GM18502 (cell line): Measurements from ENCODE around the gene HECW1.
"Not testable (repeated sequence)": the region's sequence is repeated elsewhere in the genome, so short reads cannot be mapped to it uniquely, and the experiment has no call there.

Experiments
- ATAC-seq: cut with Tn5 transposase; IDR thresholded peaks from one replicate; pipeline ENCODE4 v1.9.1; 2021; ENCODE audit warnings: mild to moderate bottlenecking; ENCODE audit not compliant: unreplicated experiment, poor library complexity

Gene HECW1

DNA sequence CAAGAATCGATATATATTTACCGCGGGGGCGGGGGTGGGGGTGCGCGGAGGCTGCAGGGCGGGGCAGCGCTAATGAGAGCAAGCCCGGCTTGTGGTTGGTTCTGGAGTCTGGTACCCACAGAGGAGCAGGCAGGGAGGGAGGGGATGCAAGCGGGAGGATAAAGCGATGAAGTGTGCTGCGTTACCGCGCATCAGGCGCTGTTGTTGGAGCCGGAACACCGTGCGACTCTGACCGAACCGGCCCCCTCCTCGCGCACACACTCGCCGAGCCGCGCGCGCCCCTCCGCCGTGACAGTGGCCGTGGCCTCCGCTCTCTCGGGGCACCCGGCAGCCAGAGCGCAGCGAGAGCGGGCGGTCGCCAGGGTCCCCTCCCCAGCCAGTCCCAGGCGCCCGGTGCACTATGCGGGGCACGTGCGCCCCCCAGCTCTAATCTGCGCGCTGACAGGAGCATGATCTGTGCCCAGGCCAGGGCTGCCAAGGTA lies at the start of gene HECW1:
HECW1 (plus strand) TSS at position 189 of the 482 bp plus-strand sequence. CDS start 131,259 bp downstream, outside the sequence.
- no peak for ATAC-seq

DNA sequence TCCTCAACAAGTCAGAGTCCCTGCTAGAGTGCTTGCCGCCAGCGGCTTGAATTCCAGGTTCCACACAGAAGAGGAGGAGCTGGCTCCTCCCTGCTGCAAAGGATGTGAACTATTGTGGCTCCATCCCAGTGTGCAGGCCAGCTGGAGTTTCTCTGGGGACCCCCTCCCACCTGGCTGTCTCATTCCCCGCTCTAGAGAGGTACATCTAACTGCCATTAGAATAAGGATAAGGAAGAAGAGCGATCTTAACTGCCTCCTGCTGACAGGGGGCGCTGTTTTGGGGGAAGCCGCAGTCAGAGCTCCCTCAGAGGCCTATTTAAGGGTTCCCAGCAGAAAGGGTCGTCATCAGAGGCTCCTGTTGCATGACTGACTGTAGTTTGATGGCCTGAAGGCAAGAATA lies 40.8 kb upstream of the HECW1 start:
- ATAC-seq = no peak

DNA sequence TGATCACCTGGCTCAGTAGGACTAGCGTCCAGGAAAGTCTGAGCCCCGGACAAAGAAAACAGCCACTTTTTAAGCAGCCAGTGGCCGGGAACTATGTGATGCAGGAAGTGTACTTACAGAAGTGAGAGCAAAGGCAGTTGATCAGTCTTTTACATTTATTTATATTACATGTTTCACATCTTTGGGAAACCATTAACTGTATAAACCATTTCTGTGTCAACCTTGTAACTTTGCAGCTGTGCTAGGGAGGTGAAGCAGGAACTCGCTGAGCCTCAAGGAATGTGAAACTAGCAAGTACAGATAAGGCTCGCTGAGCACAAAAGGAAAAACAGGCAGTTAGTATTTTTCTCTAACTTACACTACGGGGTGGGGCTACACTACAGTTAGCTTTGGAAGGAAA lies 39.9 kb upstream of the HECW1 start:
- ATAC-seq = peak; percentile 47

DNA sequence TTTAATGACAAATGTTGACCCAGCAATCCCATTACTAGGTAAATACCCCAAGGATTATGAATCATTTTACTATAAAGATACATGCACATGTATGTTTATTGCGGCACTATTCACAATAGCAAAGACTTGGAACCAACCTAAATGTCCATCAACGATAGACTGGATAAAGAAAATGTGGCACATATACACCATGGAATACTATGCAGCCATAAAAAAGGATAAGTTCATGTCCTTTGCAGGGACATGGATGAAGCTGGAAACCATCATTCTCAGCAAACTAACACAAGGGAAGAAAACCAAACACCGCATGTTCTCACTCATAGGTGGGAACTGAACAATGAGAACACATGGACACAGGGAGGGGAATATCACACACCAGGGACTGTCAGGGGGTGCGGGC lies 38.6 kb upstream of the HECW1 start:
- ATAC-seq = not testable (repeated sequence)

DNA sequence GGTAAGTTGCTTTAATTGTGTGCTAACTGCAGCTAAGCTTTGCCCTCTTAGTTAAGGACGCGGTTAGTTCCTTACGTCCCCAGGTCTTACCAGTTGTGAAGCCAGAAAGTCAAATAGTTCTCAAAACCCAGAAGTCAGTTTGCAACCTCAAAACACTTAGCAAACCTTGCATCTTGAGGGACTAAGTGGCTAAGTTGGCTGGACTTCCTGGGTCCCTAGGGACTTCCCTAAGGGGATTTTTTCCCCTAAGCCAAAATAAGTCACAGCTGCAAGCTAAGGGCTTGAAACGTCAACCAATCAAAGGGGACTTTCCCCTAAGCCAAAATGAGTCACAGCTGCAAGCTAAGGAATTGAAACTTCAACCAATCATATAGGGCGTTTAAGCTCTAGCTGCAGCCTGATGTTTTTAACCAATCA lies 36.2 kb upstream of the HECW1 start:
- peak; percentile 72 for ATAC-seq

DNA sequence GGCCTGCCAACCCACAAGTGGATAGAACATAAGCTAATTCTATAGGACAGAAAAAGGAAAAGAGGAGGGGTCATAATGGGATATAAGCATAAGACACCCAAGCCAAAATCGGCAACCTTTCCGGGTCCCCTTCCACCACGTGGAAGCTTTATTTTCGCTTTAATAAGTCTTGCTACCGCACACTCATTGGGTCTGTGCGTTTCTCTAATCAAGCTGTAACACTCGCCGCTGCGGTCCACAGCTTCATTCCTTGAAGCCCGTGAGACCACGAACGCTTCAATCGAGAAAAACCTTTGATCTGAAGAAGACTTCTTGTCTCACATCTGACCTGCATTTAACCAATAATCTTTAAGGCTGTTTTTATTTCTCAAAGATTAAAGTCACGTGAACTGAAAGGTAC lies 35.8 kb upstream of the HECW1 start:
- no peak for ATAC-seq

DNA sequence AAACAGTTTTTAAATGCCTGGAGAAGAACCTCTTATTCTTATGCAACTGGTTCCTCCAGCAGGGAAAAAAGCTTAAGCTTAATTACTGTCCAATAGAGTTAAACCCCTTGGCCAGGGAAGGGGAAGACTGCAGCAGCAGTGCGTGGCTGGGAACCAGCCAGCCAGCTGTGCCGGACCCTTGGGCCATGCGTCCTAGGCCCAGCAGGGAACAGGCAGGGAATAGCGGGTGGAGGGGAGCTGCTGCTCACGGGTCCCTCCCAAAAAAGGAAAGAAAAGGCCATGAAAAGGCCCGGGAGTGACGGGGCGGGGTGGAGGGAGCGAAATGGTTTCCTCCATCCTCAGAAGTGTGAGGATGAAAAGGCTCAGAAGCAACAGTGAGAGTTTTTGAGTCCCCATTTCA lies 35.2 kb upstream of the HECW1 start:
- no peak for ATAC-seq

DNA sequence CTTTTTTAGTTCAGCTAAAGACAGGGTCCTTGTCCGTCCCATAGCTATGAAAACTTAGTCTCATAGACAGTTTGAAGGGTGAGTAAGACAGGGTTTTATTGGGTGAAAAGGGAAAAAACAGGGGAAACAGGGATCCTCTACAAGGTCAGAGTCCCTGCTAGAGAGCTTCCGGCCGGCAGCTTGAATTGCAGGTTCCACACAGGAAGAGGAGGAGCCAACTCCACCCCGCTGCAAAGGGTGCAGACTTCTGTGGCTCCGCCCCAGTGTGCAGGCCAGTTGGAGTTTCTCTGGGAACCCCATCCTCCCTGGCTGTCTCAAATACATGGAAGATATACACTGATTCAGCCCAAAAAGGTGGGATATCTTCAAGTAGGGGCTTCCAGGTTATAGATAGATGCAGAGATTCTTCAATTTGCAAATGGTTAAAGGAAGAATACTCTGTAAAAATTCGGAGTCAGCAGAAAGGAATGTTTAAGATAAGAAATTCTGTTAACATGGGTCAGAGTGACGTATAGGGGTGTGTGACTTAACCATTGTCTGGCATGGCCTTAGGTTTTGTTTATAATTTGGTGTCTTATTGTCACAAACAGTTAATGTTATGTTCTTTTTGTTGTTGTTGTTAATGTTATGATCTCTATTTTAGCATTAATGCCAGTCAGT lies 34.6 kb upstream of the HECW1 start:
- no peak for ATAC-seq

DNA sequence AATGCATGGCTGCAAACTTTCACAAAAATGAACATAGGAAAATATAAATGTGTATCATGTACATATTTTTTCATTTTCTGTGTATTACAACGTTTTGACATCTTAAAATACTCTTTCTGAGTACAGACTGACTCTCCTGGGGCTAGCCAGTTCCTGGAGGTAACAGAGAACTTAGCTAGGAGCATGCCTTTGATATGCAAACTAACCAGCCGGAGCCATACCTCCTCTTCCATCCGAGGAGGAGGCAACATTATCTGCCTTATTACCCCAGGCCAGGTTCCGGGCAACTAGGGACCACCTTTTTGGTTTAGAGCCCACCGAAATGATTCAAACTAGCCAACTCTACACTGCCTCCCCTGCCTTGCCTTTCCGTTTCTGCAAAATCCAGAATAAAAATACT lies 33.7 kb upstream of the HECW1 start:
- ATAC-seq = no peak

DNA sequence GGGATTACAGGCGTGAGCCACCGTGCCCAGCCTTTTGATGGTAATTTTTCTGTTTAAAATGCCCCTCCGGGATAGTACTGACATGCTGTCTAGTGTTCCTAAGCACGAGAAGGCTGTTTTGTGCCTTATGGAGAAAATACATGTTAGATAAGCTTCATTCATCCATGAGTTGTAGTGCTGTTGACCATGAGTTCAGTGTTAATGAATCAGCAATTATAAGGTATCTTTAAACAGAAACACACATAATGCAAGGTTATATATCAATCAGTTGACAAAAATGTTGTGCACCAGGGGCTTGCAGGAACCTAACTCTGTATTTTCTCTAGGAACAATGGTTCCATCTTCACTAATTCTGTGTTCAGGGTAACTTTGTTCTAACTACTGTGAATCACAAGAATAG lies 30.8 kb upstream of the HECW1 start:
- no peak for ATAC-seq

DNA sequence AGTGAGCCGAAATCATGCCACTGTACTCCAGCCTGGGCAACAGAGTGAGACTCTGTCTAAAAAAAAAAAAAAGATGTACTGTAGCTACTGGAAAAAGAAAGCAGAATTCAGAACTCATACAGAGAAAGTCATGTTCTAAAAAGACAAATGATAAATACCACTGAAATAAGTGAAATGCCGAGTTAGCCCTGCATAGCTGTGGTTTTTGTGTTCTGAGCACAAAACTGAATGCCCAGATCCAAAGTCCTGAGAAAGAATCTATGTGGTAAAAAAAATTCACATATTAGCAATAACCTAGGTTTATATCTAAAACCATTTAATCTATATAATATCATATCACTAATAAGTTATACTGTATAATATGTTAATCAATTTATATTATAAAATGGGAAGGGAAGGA lies 29.3 kb upstream of the HECW1 start:
- ATAC-seq = no peak

DNA sequence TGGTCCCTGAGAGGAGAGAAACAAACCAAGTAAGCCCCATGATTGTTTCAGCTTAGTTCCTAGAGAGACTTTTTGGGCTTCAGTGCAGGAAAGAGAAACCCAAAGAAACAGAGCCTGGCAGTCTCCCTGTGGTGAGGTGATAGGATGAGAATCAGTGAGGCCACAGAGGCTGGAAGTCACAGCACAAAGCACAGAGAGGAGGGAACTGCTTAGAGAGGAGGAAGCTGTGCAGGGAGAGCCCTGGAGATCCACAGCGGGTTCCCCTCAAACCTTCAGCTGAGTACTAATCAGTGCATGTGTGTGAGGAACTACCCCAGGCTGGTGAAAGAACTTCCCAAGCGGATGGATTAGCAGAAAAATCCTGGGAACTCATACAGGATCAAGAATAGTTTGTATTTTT lies 27.4 kb upstream of the HECW1 start:
- no peak for ATAC-seq

DNA sequence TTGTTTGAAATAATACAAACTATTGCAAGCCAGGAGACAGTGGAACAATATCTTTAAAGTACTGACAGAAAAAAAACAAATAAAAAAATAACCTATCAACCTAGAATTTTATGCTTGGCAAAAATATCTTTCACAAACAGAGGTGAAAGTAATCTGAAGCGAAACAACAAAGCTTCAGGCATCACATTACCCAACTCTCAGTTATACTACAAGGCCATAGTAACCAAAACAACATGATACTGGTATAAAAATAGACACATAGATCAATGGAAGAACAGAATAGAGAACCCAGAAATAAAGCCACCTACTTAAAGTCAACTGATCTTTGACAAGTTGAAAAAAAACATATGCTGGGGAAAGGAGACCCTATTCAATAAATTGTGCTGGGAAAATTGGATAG lies 26.5 kb upstream of the HECW1 start:
- ATAC-seq = no peak

DNA sequence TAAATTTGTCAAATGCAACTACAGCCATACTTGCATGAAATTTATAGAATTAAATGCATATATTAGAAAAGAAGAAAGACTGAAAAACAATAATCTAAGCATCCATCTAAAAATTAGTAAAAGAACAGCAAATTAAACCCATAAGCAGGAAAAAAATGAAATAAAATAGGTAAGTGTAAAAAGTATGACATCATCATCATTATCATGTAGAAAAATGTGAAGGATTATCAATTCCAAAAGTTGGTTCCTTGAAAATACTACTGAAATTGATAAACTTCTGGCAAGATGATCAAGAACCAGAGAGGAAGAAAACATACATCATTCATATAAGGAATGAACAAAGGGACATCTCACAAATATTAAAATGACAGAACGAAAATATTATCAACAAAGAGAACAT lies 19.6 kb upstream of the HECW1 start:
- ATAC-seq = no peak

DNA sequence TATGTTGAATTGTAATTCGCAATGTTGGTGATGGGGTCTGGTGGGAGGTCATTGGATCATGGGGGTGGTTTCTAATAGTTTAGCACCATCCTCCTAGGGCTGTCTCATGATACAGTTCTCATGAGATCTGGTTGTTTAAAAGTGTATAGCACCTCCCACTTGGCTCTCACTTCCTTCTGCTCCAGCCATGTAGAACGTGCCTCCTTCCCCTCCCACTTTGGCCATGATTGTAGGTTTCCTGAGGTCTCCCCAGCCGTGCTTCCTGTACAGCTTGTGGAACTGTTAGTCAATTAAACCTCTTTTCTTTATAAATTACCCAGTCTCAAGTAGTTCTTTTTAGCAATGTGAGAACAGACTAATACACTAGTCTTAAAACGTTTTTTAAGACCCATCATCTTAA lies 15.6 kb upstream of the HECW1 start:
- ATAC-seq = no peak

DNA sequence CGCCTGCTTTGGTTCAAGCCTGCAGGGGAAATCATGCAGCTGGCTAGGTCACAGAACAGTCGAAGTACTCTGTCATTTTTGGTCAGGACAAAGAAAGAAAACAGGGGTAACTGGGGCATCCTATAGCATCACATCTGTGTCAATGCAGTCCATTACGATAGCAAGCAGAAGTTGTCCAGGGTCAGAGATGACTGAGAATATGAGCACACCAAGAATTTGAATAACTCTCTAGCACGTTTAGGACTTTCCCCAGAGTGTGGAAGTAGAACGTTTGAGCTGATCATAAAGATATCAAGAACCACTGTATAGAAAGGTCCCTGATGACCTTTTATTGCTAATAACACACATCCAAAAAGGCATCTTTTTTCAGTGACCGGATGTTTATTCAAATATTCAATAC lies 12.7 kb upstream of the HECW1 start:
- peak; percentile 43 for ATAC-seq

DNA sequence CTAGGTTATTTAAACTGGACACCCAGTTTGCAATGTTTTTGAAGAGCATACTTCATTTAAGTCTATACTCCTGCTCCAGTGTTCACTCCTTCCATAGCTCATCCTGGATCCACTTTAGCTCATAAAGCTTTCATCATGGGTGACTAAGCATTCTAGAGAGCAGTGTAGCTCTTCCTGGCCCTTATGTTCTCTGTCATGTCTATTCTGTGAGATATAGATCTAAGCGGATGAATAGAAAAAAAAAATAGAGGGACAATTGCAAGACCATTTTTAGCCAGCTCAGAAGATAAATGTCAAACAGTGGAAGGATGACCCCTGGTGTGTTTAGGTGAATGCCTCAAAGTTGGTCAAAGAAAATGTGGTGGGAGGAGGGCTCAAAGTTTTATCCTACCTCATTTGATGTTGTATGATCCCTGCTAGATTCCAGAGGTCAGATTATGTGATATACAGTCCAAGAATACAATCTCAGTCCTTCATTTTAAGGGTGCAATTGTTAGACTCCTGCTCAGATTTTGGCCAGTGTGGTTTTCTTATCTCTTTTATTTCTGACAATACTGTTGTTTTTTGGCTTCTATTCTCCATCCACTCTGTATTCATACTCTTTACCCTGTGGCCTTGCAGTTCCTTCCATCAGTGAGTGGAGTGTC lies 7.5 kb upstream of the HECW1 start:
- ATAC-seq = no peak

DNA sequence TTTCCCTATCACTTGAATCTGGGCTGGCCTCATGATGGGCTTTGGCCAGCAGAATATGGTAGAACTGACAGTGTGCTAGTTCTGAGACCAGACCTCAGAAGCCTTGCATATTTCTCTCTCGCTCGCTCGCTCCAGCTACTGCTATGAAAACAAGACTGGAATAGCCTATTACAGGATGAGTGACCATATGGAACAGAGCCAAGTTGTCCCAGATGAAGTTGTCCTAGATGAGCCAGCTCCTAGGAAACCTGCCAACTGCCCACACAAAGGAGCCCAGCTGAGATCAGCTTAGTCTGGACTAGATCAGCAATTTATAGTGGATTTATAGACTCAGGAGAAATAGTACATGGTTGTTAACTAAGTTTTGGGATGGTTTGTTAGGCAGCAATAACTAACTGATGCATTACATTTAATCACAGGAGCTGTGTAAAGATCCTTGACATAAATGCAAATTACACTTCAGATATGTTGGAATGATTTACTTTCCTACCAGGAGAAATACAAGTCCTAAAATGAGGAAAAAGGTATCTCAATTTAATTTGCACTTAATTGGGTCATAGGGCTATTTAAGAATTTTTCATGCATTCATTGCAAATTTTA lies 6.8 kb upstream of the HECW1 start:
- no peak for ATAC-seq

DNA sequence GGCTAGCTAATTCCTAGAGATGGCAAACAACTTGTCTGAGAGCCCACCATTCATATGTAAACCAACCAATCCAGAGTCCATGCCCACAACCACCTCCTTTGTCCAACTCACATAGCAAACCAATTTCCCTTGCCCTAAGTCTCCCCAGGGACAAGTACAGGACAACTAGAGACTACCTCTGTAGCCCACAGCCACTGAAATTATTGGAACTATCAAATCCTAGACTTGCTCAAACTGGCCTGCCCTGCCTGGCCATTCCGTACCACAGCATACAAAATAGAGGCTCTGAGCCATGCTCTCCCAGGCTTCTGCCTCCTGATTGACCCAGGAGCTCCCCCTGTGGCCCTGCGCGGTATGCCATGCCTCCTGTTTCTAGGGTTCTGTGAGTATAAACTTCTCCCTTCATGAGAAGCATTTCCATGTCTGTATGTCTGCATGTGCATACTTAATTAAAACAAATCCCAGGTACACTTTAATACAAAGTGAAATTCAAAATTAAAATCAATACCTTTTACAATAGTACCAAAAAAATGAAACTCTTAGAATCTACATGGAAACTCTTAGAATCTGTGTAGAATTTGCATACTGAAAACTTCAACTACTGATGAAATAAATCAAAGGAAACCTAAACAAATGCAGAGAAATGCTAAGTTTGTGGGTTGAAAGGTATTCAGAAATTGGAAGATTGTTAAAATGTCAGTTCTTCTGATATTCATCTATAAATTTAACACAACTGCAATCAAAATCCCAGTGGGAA lies 4.0 kb upstream of the HECW1 start:
- ATAC-seq = peak; percentile 92

DNA sequence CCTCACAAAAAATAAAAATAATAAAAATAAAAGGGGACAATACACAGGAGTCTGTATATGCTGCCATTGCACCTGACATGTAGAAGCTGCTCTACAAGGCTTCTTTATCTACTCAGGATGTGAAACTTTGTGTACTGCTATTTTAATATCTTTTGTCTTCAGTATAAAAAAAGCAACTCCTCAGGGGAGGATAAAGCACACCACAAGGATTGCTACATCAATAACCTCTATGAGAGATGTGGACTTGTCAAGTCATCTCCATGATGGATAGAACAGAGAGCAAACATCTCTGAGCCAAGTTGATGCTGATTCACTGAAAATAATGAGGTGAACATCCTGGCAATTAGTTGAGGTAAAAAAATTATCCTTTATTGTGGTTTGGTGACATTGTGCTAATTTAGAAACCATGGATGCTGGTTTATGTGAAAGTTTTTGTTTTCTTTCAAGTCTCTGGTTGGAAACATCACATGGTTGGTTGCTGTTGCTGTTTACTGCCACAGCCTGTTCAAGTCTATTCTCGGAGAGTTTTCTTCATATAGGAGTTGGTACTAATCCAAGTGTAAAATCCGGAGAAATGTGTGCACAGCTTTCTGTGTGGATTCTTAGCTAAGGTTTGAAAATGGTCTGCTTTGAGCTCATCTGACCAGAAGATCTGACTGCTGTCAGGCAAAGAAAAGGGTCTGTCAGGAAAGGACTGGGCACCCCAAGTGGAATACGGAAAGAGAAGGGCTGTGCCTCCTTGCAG lies 1.5 kb upstream of the HECW1 start:
- ATAC-seq = no peak
